Measurements from ENCODE around the gene HECW1.
"Not testable (repeated sequence)": the region's sequence is repeated elsewhere in the genome, so short reads cannot be mapped to it uniquely, and the experiment has no call there.

Gene HECW1

DNA sequence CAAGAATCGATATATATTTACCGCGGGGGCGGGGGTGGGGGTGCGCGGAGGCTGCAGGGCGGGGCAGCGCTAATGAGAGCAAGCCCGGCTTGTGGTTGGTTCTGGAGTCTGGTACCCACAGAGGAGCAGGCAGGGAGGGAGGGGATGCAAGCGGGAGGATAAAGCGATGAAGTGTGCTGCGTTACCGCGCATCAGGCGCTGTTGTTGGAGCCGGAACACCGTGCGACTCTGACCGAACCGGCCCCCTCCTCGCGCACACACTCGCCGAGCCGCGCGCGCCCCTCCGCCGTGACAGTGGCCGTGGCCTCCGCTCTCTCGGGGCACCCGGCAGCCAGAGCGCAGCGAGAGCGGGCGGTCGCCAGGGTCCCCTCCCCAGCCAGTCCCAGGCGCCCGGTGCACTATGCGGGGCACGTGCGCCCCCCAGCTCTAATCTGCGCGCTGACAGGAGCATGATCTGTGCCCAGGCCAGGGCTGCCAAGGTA, at the start of gene HECW1:
TSS of gene HECW1 (plus strand) at position 189 of the 482 bp plus-strand sequence. CDS start 131,259 bp downstream, outside the sequence.
- peak; percentile 30 for DNase-seq (ENCODE audit: low spot score)

DNA sequence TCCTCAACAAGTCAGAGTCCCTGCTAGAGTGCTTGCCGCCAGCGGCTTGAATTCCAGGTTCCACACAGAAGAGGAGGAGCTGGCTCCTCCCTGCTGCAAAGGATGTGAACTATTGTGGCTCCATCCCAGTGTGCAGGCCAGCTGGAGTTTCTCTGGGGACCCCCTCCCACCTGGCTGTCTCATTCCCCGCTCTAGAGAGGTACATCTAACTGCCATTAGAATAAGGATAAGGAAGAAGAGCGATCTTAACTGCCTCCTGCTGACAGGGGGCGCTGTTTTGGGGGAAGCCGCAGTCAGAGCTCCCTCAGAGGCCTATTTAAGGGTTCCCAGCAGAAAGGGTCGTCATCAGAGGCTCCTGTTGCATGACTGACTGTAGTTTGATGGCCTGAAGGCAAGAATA, 40.8 kb upstream of the HECW1 start:
- no peak for DNase-seq (ENCODE audit: low spot score)

DNA sequence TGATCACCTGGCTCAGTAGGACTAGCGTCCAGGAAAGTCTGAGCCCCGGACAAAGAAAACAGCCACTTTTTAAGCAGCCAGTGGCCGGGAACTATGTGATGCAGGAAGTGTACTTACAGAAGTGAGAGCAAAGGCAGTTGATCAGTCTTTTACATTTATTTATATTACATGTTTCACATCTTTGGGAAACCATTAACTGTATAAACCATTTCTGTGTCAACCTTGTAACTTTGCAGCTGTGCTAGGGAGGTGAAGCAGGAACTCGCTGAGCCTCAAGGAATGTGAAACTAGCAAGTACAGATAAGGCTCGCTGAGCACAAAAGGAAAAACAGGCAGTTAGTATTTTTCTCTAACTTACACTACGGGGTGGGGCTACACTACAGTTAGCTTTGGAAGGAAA, 39.9 kb upstream of the HECW1 start:
- no peak for DNase-seq (ENCODE audit: low spot score)

- DNase-seq (ENCODE audit: low spot score) = not testable (repeated sequence)
Measured at GRCh38 chr7:43073811-43074210, 38.6 kb upstream of the HECW1 start.

GRCh38 chr7:43076189-43076605, 36.2 kb upstream of the HECW1 start:
- DNase-seq (ENCODE audit: low spot score) = no peak

GRCh38 chr7:43076606-43077005, 35.8 kb upstream of the HECW1 start:
- DNase-seq (ENCODE audit: low spot score) = no peak

GRCh38 chr7:43077285-43077684, 35.2 kb upstream of the HECW1 start:
- DNase-seq (ENCODE audit: low spot score) = no peak

DNA sequence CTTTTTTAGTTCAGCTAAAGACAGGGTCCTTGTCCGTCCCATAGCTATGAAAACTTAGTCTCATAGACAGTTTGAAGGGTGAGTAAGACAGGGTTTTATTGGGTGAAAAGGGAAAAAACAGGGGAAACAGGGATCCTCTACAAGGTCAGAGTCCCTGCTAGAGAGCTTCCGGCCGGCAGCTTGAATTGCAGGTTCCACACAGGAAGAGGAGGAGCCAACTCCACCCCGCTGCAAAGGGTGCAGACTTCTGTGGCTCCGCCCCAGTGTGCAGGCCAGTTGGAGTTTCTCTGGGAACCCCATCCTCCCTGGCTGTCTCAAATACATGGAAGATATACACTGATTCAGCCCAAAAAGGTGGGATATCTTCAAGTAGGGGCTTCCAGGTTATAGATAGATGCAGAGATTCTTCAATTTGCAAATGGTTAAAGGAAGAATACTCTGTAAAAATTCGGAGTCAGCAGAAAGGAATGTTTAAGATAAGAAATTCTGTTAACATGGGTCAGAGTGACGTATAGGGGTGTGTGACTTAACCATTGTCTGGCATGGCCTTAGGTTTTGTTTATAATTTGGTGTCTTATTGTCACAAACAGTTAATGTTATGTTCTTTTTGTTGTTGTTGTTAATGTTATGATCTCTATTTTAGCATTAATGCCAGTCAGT, 34.6 kb upstream of the HECW1 start:
- no peak for DNase-seq (ENCODE audit: low spot score)

GRCh38 chr7:43078794-43079193, 33.7 kb upstream of the HECW1 start:
- no peak for DNase-seq (ENCODE audit: low spot score)

DNA sequence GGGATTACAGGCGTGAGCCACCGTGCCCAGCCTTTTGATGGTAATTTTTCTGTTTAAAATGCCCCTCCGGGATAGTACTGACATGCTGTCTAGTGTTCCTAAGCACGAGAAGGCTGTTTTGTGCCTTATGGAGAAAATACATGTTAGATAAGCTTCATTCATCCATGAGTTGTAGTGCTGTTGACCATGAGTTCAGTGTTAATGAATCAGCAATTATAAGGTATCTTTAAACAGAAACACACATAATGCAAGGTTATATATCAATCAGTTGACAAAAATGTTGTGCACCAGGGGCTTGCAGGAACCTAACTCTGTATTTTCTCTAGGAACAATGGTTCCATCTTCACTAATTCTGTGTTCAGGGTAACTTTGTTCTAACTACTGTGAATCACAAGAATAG, 30.8 kb upstream of the HECW1 start:
- DNase-seq (ENCODE audit: low spot score) = no peak

- DNase-seq (ENCODE audit: low spot score) = peak; percentile 48
Measured at GRCh38 chr7:43083106-43083505, 29.3 kb upstream of the HECW1 start.

- no peak for DNase-seq (ENCODE audit: low spot score)
Measured at GRCh38 chr7:43085017-43085416, 27.4 kb upstream of the HECW1 start.

DNA sequence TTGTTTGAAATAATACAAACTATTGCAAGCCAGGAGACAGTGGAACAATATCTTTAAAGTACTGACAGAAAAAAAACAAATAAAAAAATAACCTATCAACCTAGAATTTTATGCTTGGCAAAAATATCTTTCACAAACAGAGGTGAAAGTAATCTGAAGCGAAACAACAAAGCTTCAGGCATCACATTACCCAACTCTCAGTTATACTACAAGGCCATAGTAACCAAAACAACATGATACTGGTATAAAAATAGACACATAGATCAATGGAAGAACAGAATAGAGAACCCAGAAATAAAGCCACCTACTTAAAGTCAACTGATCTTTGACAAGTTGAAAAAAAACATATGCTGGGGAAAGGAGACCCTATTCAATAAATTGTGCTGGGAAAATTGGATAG, 26.5 kb upstream of the HECW1 start:
- no peak for DNase-seq (ENCODE audit: low spot score)

- no peak for DNase-seq (ENCODE audit: low spot score)
Measured at GRCh38 chr7:43092819-43093218, 19.6 kb upstream of the HECW1 start.

DNA sequence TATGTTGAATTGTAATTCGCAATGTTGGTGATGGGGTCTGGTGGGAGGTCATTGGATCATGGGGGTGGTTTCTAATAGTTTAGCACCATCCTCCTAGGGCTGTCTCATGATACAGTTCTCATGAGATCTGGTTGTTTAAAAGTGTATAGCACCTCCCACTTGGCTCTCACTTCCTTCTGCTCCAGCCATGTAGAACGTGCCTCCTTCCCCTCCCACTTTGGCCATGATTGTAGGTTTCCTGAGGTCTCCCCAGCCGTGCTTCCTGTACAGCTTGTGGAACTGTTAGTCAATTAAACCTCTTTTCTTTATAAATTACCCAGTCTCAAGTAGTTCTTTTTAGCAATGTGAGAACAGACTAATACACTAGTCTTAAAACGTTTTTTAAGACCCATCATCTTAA, 15.6 kb upstream of the HECW1 start:
- DNase-seq (ENCODE audit: low spot score) = no peak

DNA sequence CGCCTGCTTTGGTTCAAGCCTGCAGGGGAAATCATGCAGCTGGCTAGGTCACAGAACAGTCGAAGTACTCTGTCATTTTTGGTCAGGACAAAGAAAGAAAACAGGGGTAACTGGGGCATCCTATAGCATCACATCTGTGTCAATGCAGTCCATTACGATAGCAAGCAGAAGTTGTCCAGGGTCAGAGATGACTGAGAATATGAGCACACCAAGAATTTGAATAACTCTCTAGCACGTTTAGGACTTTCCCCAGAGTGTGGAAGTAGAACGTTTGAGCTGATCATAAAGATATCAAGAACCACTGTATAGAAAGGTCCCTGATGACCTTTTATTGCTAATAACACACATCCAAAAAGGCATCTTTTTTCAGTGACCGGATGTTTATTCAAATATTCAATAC, 12.7 kb upstream of the HECW1 start:
- DNase-seq (ENCODE audit: low spot score) = no peak

- DNase-seq (ENCODE audit: low spot score) = no peak
Measured at GRCh38 chr7:43104874-43105520, 7.5 kb upstream of the HECW1 start.

- DNase-seq (ENCODE audit: low spot score) = no peak
Measured at GRCh38 chr7:43105521-43106120, 6.8 kb upstream of the HECW1 start.

DNA sequence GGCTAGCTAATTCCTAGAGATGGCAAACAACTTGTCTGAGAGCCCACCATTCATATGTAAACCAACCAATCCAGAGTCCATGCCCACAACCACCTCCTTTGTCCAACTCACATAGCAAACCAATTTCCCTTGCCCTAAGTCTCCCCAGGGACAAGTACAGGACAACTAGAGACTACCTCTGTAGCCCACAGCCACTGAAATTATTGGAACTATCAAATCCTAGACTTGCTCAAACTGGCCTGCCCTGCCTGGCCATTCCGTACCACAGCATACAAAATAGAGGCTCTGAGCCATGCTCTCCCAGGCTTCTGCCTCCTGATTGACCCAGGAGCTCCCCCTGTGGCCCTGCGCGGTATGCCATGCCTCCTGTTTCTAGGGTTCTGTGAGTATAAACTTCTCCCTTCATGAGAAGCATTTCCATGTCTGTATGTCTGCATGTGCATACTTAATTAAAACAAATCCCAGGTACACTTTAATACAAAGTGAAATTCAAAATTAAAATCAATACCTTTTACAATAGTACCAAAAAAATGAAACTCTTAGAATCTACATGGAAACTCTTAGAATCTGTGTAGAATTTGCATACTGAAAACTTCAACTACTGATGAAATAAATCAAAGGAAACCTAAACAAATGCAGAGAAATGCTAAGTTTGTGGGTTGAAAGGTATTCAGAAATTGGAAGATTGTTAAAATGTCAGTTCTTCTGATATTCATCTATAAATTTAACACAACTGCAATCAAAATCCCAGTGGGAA, 4.0 kb upstream of the HECW1 start:
- peak; percentile 82 for DNase-seq (ENCODE audit: low spot score)

- no peak for DNase-seq (ENCODE audit: low spot score)
Measured at GRCh38 chr7:43110791-43111535, 1.5 kb upstream of the HECW1 start.

GRCh38 chr7:43111630-43112458, 603 bp upstream of the HECW1 start:
- DNase-seq (ENCODE audit: low spot score) = no peak
